HFF-Myc (cell line): ENCODE measurements around the gene PCSK6.

Experiments used
- DNase-seq: peaks from one replicate; pipeline ENCODE4 v3.0.0-alpha.2; 2011; ENCODE audit warnings: low read depth; ENCODE audit errors: extremely low read depth
- H3K4me3 ChIP-seq: replicated peaks from 2 replicates; pipeline ENCODE4 v1.5.1; 2011; ENCODE audit warnings: low read depth, mild to moderate bottlenecking, control low read depth, low read length
- CTCF ChIP-seq: IDR thresholded peaks from 2 replicates; pipeline ENCODE4 v1.5.1; 2012; ENCODE audit warnings: mild to moderate bottlenecking, low read depth, low read length, control low read depth; ENCODE audit errors: missing control alignments

PCSK6 gene

GRCh38 chr15:101372960-101373525, 116.5 kb downstream of the PCSK6 start:
- no peak overlapping the region for H3K4me3 ChIP-seq

GRCh38 chr15:101372149-101372577, 117.3 kb downstream of the PCSK6 start:
- no peak for TF ChIP-seq CTCF
- no peak overlapping the region for H3K4me3 ChIP-seq
- no peak for DNase-seq

More at GRCh38 chr15:101372960-101373525, 116.5 kb downstream of the PCSK6 start:
- TF ChIP-seq CTCF, result no peak
- no peak for DNase-seq

- DNase-seq, result no peak
- no peak overlapping the region for H3K4me3 ChIP-seq
- TF ChIP-seq CTCF, result no peak
Measured at GRCh38 chr15:101371519-101371918, 118.0 kb downstream of the PCSK6 start.

GRCh38 chr15:101371081-101371480, 118.4 kb downstream of the PCSK6 start:
- no peak overlapping the region for H3K4me3 ChIP-seq
- no peak for TF ChIP-seq CTCF
- no peak for DNase-seq

GRCh38 chr15:101370330-101371024, 119.0 kb downstream of the PCSK6 start:
- H3K4me3 ChIP-seq, result no peak overlapping the region
- DNase-seq, result no peak
- no peak for TF ChIP-seq CTCF

GRCh38 chr15:101369676-101370075, 119.8 kb downstream of the PCSK6 start:
- no peak overlapping the region for H3K4me3 ChIP-seq
- no peak for TF ChIP-seq CTCF
- DNase-seq, result no peak
